H1 (cell line): Measurements from ENCODE around the gene CISTR. TPM values are rescaled to one million over a fixed set of nuclear protein-coding genes. Genes with fewer than 3 reads are reported as not detected.

ENCODE experiments used
- CTCF ChIA-PET: fragments of 300-600 bp; sonication (Branson Sonifier 250); formaldehyde crosslinking; loops from one replicate; lab custom pipeline; 2021; ENCODE audit not compliant: partially characterized antibody; lab: Charles Lee
- POLR2A ChIA-PET: fragments of 300-600 bp; sonication (Branson Sonifier 250); formaldehyde crosslinking; loops from one replicate; lab custom pipeline; 2021; ENCODE audit warnings: inconsistent platforms; ENCODE audit not compliant: partially characterized antibody; lab: Charles Lee
- DNase-seq, 2 experiments: peaks; one replicate each; pipeline versions ENCODE4 v3.0.0 to v3.0.0-alpha.2; 2010 to 2022; ENCODE audit warnings: low spot score in 2 of 2, low read depth in 1 of 2, mixed read lengths in 1 of 2
- FAIRE-seq: peaks from 2 replicates; lab custom pipeline; 2011; peaks lifted over from hg19 to GRCh38; lab: Jason Lieb, UNC
- H2AFZ ChIP-seq: 2 replicates; pipeline ENCODE4 v1.8.1; 2012; ENCODE audit warnings: low read length, inconsistent platforms
- H2AK5ac ChIP-seq: 2 replicates; pipeline ENCODE4 v1.6.1; 2013; ENCODE audit warnings: low read depth, low read length
- H2BK120ac ChIP-seq: replicated peaks from 2 replicates; pipeline ENCODE3; 2013; ENCODE audit warnings: low read depth, low read length, inconsistent platforms
- H2BK12ac ChIP-seq: 2 replicates; pipeline ENCODE4 v1.6.1; 2013; ENCODE audit warnings: low read depth, low read length
- H2BK15ac ChIP-seq: 2 replicates; pipeline ENCODE4 v1.6.1; 2013; ENCODE audit warnings: low read length
- H2BK20ac ChIP-seq: 2 replicates; pipeline ENCODE4 v1.6.1; 2013; ENCODE audit warnings: low read length
- H2BK5ac ChIP-seq: 2 replicates; pipeline ENCODE4 v1.6.1; 2013; ENCODE audit warnings: low read depth, low read length
- H3K14ac ChIP-seq: 2 replicates; pipeline ENCODE4 v1.6.1; 2013; ENCODE audit warnings: inconsistent platforms; ENCODE audit not compliant: insufficient read length
- H3K18ac ChIP-seq: 2 replicates; pipeline ENCODE4 v1.6.1; 2013; ENCODE audit warnings: low read length; ENCODE audit errors: extremely low read depth
- H3K23ac ChIP-seq: 2 replicates; pipeline ENCODE4 v1.6.1; 2013; ENCODE audit warnings: inconsistent platforms; ENCODE audit not compliant: insufficient read length
- H3K23me2 ChIP-seq: 2 replicates; pipeline ENCODE4 v1.6.1; 2013; ENCODE audit warnings: low read depth, low read length
- H3K27ac ChIP-seq: 2 replicates; pipeline ENCODE4 v1.6.1; 2011; ENCODE audit warnings: low read depth, low read length, inconsistent platforms
- H3K27me3 ChIP-seq, 4 experiments: replicated peaks in 1 of 4; 1 replicate in 1 of 4; 2 replicates in 3 of 4; pipeline versions ENCODE4 v1.6.1 to v1.8.1; 2011 to 2013; ENCODE audit warnings: low read length in 3 of 4, mild to moderate bottlenecking in 3 of 4, inconsistent platforms in 2 of 4, mixed read lengths in 2 of 4, moderate library complexity in 1 of 4; ENCODE audit not compliant: control insufficient read depth in 3 of 4, insufficient read depth in 3 of 4; ENCODE audit errors: extremely low read depth in 1 of 4
- H3K36me3 ChIP-seq, 4 experiments: 2 replicates each; pipeline versions ENCODE4 v1.6.1 to v1.8.1; 2011 to 2013; ENCODE audit warnings: mild to moderate bottlenecking in 4 of 4, low read length in 3 of 4, moderate library complexity in 2 of 4, control low read depth in 1 of 4, inconsistent platforms in 1 of 4; ENCODE audit not compliant: insufficient read depth in 4 of 4, control insufficient read depth in 2 of 4
- H3K4ac ChIP-seq: replicated peaks from 2 replicates; pipeline ENCODE3; 2013; ENCODE audit warnings: low read length, low read depth, mixed read lengths, inconsistent platforms; ENCODE audit not compliant: insufficient read length
- H3K4me1 ChIP-seq, 4 experiments: replicated peaks in 1 of 4; 1 replicate in 1 of 4; 2 replicates in 3 of 4; pipeline versions ENCODE4 v1.6.1 to v1.8.1; 2011 to 2013; ENCODE audit warnings: low read length in 3 of 4, inconsistent platforms in 2 of 4, mixed read lengths in 1 of 4; ENCODE audit not compliant: insufficient read depth in 4 of 4, control insufficient read depth in 3 of 4
- H3K4me2 ChIP-seq, 2 experiments: 2 replicates each; pipeline versions ENCODE4 v1.6.1 to v1.8.1; 2011 to 2013; ENCODE audit warnings: low read depth in 2 of 2, low read length in 2 of 2, control low read depth in 1 of 2, inconsistent platforms in 1 of 2, mild to moderate bottlenecking in 1 of 2; ENCODE audit not compliant: insufficient read depth in 1 of 2
- H3K4me3 ChIP-seq, 4 experiments: fragments of 200-600, 300-600 bp in 1 of 4; sonication (generic), shearing (Covaris generic), sonication (Bioruptor Twin) in 1 of 4; 2 replicates each; pipeline versions ENCODE4 v1.5.1 to v1.8.1; 2011 to 2016; ENCODE audit warnings: low read length in 4 of 4, low read depth in 3 of 4, control low read depth in 2 of 4, inconsistent platforms in 2 of 4, mild to moderate bottlenecking in 2 of 4, mixed read lengths in 1 of 4, moderate library complexity in 1 of 4; ENCODE audit not compliant: insufficient read depth in 2 of 4; ENCODE audit errors: extremely low read depth in 1 of 4
- H3K56ac ChIP-seq: replicated peaks from 2 replicates; pipeline ENCODE3; 2013; ENCODE audit warnings: low read depth, mild to moderate bottlenecking, mixed read lengths, low read length, inconsistent platforms; ENCODE audit not compliant: insufficient read length
- H3K79me1 ChIP-seq: 2 replicates; pipeline ENCODE4 v1.6.1; 2013; ENCODE audit warnings: low read depth, low read length, control low read depth
- H3K79me2 ChIP-seq, 2 experiments: 2 replicates each; pipeline versions ENCODE4 v1.6.1 to v1.8.1; 2012 to 2013; ENCODE audit warnings: low read length in 2 of 2, mild to moderate bottlenecking in 2 of 2, inconsistent platforms in 1 of 2; ENCODE audit not compliant: insufficient read depth in 2 of 2, control insufficient read depth in 1 of 2
- H3K9ac ChIP-seq, 4 experiments: replicated peaks in 1 of 4; 1 replicate in 1 of 4; 2 replicates in 3 of 4; pipeline versions ENCODE4 v1.6.1 to v1.8.1; 2011 to 2013; ENCODE audit warnings: low read depth in 3 of 4, low read length in 3 of 4, control low read depth in 2 of 4, mild to moderate bottlenecking in 2 of 4, moderate library complexity in 2 of 4, inconsistent platforms in 1 of 4; ENCODE audit errors: extremely low read depth in 1 of 4
- H3K9me3 ChIP-seq, 2 experiments: 2 replicates each; pipeline versions ENCODE4 v1.6.1 to v1.8.1; 2012 to 2013; ENCODE audit warnings: mild to moderate bottlenecking in 2 of 2, moderate library complexity in 2 of 2, control low read depth in 1 of 2, inconsistent platforms in 1 of 2, low read depth in 1 of 2, low read length in 1 of 2, mixed read lengths in 1 of 2; ENCODE audit not compliant: insufficient read depth in 2 of 2
- H4K20me1 ChIP-seq, 2 experiments: replicated peaks in 1 of 2; 2 replicates each; pipeline versions ENCODE3 to v1.8.1; 2011 to 2013; ENCODE audit warnings: inconsistent platforms in 2 of 2, low read length in 2 of 2, mild to moderate bottlenecking in 1 of 2; ENCODE audit not compliant: insufficient read depth in 2 of 2, control insufficient read depth in 1 of 2
- H4K5ac ChIP-seq: 2 replicates; pipeline ENCODE4 v1.6.1; 2013; ENCODE audit warnings: low read length, low read depth, mixed read lengths, inconsistent platforms; ENCODE audit not compliant: insufficient read length
- H4K8ac ChIP-seq: 2 replicates; pipeline ENCODE4 v1.8.0; 2013; ENCODE audit warnings: mild to moderate bottlenecking, moderate library complexity, low read length, inconsistent platforms; ENCODE audit not compliant: insufficient read depth; ENCODE audit errors: extremely low read depth
- H4K91ac ChIP-seq: replicated peaks from 2 replicates; pipeline ENCODE3; 2013; ENCODE audit warnings: low read length, mixed read lengths, inconsistent platforms; ENCODE audit not compliant: insufficient read length
- GABPA ChIP-seq: IDR thresholded peaks from 2 replicates; pipeline ENCODE4 v1.6.1; 2011; ENCODE audit warnings: mild to moderate bottlenecking, low read length, moderate library complexity, borderline replicate concordance; ENCODE audit not compliant: insufficient read depth
- HDAC2 ChIP-seq, 2 experiments: fragments of 300-600 bp in 1 of 2; sonication (generic) in 1 of 2; IDR thresholded peaks; 2 replicates each; pipeline ENCODE4 v1.6.1; 2011 to 2012; ENCODE audit warnings: low read depth in 2 of 2, low read length in 2 of 2, mild to moderate bottlenecking in 2 of 2, moderate library complexity in 2 of 2, borderline replicate concordance in 1 of 2, inconsistent platforms in 1 of 2
- HDAC6 ChIP-seq: IDR thresholded peaks from one replicate; pipeline ENCODE4 v1.7.1; 2012; ENCODE audit warnings: low read depth, mild to moderate bottlenecking, inconsistent platforms, low read length, moderate library complexity
- JUN ChIP-seq: IDR thresholded peaks from 2 replicates; pipeline ENCODE4 v1.6.1; 2011; ENCODE audit warnings: low read depth, mild to moderate bottlenecking, improper control_type of control experiment, low read length
- KDM1A ChIP-seq: fragments of 200-600, 300-600 bp; sonication (generic); IDR thresholded peaks from 2 replicates; pipeline ENCODE4 v1.7.1; 2016; ENCODE audit warnings: mild to moderate bottlenecking, low read length, borderline replicate concordance
- NRF1 ChIP-seq: IDR thresholded peaks from 2 replicates; pipeline ENCODE4 v1.6.1; 2011; ENCODE audit warnings: mild to moderate bottlenecking, low read depth, low read length, improper control_type of control experiment
- RFX5 ChIP-seq: IDR thresholded peaks from 2 replicates; pipeline ENCODE4 v1.6.1; 2011; ENCODE audit warnings: low read depth, low read length, improper control_type of control experiment, borderline replicate concordance
- SIN3A ChIP-seq, 2 experiments: IDR thresholded peaks in 1 of 2; conservative IDR thresholded peaks in 1 of 2; 2 replicates each; pipeline ENCODE4 v1.6.1; 2011 to 2012; ENCODE audit warnings: low read length in 2 of 2, improper control_type of control experiment in 1 of 2, low read depth in 1 of 2, mild to moderate bottlenecking in 1 of 2
- SP1 ChIP-seq: IDR thresholded peaks from 2 replicates; pipeline ENCODE4 v1.6.1; 2011; ENCODE audit warnings: low read depth, low read length
- SP2 ChIP-seq: IDR thresholded peaks from 2 replicates; pipeline ENCODE4 v1.6.1; 2012; ENCODE audit warnings: mild to moderate bottlenecking, low read length, inconsistent platforms
- SUZ12 ChIP-seq: fragments of 200-600 bp; sonication (generic); IDR thresholded peaks from 2 replicates; pipeline ENCODE4 v1.6.1; 2012; ENCODE audit warnings: mild to moderate bottlenecking, inconsistent platforms, low read length, moderate library complexity, mixed read lengths
- TAF1 ChIP-seq: IDR thresholded peaks from 2 replicates; pipeline ENCODE4 v1.6.1; 2011; ENCODE audit warnings: mild to moderate bottlenecking, low read depth, low read length
- USF2 ChIP-seq: IDR thresholded peaks from 2 replicates; pipeline ENCODE4 v1.6.1; 2011; ENCODE audit warnings: low read length, improper control_type of control experiment
- WGBS, 2 experiments: shearing (Covaris generic) in 1 of 2; methylation state at CpG; one replicate each; pipeline versions ENCODE4 v1.1.6 to v1.1.7; 2013 to 2015; ENCODE audit warnings: low lambda C conversion rate in 2 of 2, mixed read lengths in 2 of 2, inconsistent platforms in 1 of 2, low coverage in 1 of 2, missing lambda C conversion rate in 1 of 2; ENCODE audit not compliant: insufficient replicate concordance in 2 of 2, insufficient coverage in 1 of 2, insufficient read length in 1 of 2; ENCODE audit errors: extremely low coverage in 1 of 2, missing lambda C conversion rate in 1 of 2; 5-methylcytosine and 5-hydroxymethylcytosine counted together
- polyA plus RNA-seq, 7 experiments: library from polyadenylated mRNA; depleted of rRNA in 3 of 7; stranded (reverse) in 5 of 7; unstranded in 2 of 7; fragments of >200 nt in 5 of 7; fragments of 200-250 nt in 2 of 7; gene quantifications; 1 replicate in 5 of 7; 2 replicates in 1 of 7; 4 replicates in 1 of 7; pipeline versions ENCODE4 v1.2.1 to v1.2.3, GENCODE V29; 2011 to 2013; ENCODE audit warnings: missing spikeins in 2 of 7, mixed read lengths in 2 of 7
- total RNA-seq: library from RNA; stranded (reverse); fragmentation: NEBNext Ultra II Directional; extraction: Animal tissue kit (Norgen Biotek cat#: 25700); gene quantifications from 2 replicates; pipeline ENCODE4 v1.2.1, GENCODE V29; 2021

CISTR gene
- total and polyA plus RNA-seq, 2 of the 8 experiments (the other 6 are each of a cell fraction or from before 2014, with no cell fraction given): not detected

- Histone ChIP-seq H3K56ac (no peak overlapping the region), H3K79me2 (no peaks in the 10 kb centered on the region), H2BK20ac (no peak overlapping the region), H2BK12ac (no peak overlapping the region), H3K4me1 (peaks cover under 1 to 13% (median 6%) of the 10 kb centered on the region in 4 experiments), H4K20me1 (no peaks in the 10 kb centered on the region), H3K23ac (no peak overlapping the region), H3K4me2 (no peak overlapping the region), H3K14ac (no peak overlapping the region), H3K4me3 (no peak overlapping the region), H3K18ac (no peak overlapping the region), H3K9ac (no peak overlapping the region), H4K91ac (no peak overlapping the region), H2AK5ac (no peak overlapping the region), H3K79me1 (no peaks in the 10 kb centered on the region), H2BK5ac (no peak overlapping the region), H3K27me3 (peaks cover 8 to 33% (median 30%) of the 10 kb centered on the region in 4 experiments), H3K27ac (no peak overlapping the region), H3K4ac (no peak overlapping the region), H2BK120ac (no peak overlapping the region), H4K8ac (no peak overlapping the region), H2BK15ac (no peak overlapping the region), H3K36me3 (no peaks in the 10 kb centered on the region), H3K23me2 (peaks cover 11% of the 10 kb centered on the region), H2AFZ (no peak overlapping the region), H4K5ac (no peak overlapping the region), H3K9me3 (no peaks in the 10 kb centered on the region)
- 60% methylated on average over 5 of the region's 5 CpGs; no CpG with 5 or more reads in 1 of the 2 experiments for WGBS, 2 experiments
- ChIA-PET CTCF (interaction anchor here (1.1 to 7.1 kb wide), 13 partner anchors 9 to 156 kb away, joined by 3 to 194 read pairs (median 6); partner anchors contain the start of gene CALCOCO1), POLR2A (interaction anchor here (0.6 to 1.7 kb wide), 5 partner anchors 21 to 47 kb away, joined by 3 to 12 read pairs (median 4); partner anchors contain the start of gene ATP5MC2)
- DNase-seq (no peak), FAIRE-seq (no peak)
- TF ChIP-seq HDAC2 (IDR thresholded peaks at IDR 0.05; ENCODE audit: borderline replicate concordance in 1 of 2, low read depth in 2 of 2, low read length in 2 of 2) (no peak), TAF1 (no peak), SP1 (no peak), SUZ12 (no peak), KDM1A (no peak), JUN (no peak), SP2 (no peak), NRF1 (no peak), HDAC6 (no peak), RFX5 (no peak), USF2 (no peak), GABPA (no peak), SIN3A (conservative IDR thresholded peaks at IDR 0.05 in 1 of 2, IDR thresholded peaks at IDR 0.05 in 1 of 2; ENCODE audit: low read depth in 1 of 2, low read length in 2 of 2) (no peak)
These were observed 52.1 kb downstream of the CISTR start for GRCh38 chr12:53699678-53700025.
